Measurements from ENCODE around the gene HCN3.

The HCN3 gene

GRCh38 chr1:155334962-155335361, 57.7 kb downstream of the HCN3 start:
- DNase-seq (ENCODE audit: low read depth in 1 of 2, low spot score in 1 of 2), result no peak

All from stimulated activated CD4-positive, alpha-beta T cell treated with anti-CD3 and anti-CD28 coated beads, Interleukin-15, amount 100 ng/mL, for 1 hour (primary cell).